RWPE2 (cell line): Measurements from ENCODE around the gene PLD4.
"Not testable (repeated sequence)": the region's sequence is repeated elsewhere in the genome, so short reads cannot be mapped to it uniquely, and the experiment has no call there.

Source experiments
- ATAC-seq: fragments of 200-7000 bp; cut with Tn5 transposase; 3 replicates; pipeline ENCODE4 v1.9.1; 2021; ENCODE audit warnings: low read depth
- DNase-seq: peaks from one replicate; pipeline ENCODE4 v3.0.0-alpha.2; 2020; ENCODE audit warnings: low spot score
- H3K27ac ChIP-seq: fragments of 450-650 bp; 2 replicates; pipeline ENCODE4 v1.5.1; 2017; ENCODE audit warnings: mild to moderate bottlenecking; ENCODE audit not compliant: poor library complexity, severe bottlenecking
- H3K27me3 ChIP-seq: fragments of 250-450 bp; sonication (Bioruptor Pico); 2 replicates; pipeline ENCODE4 v1.5.1; 2021; ENCODE audit warnings: mild to moderate bottlenecking, moderate library complexity; ENCODE audit not compliant: insufficient read depth, poor library complexity, severe bottlenecking
- H3K36me3 ChIP-seq: fragments of 250-450 bp; sonication (Bioruptor Pico); 2 replicates; pipeline ENCODE4 v1.5.1; 2020; ENCODE audit warnings: low read depth, mild to moderate bottlenecking, moderate library complexity
- H3K4me1 ChIP-seq: fragments of 250-450 bp; sonication (Bioruptor Pico); 2 replicates; pipeline ENCODE4 v1.5.1; 2021; ENCODE audit warnings: mild to moderate bottlenecking, moderate library complexity; ENCODE audit not compliant: insufficient read depth, poor library complexity, severe bottlenecking
- H3K4me3 ChIP-seq: fragments of 250-450 bp; sonication (Bioruptor Pico); 2 replicates; pipeline ENCODE4 v1.5.1; 2021; ENCODE audit warnings: mild to moderate bottlenecking, moderate library complexity; ENCODE audit not compliant: severe bottlenecking
- H3K9me3 ChIP-seq: fragments of 250-450 bp; sonication (Bioruptor Pico); 2 replicates; pipeline ENCODE4 v1.5.1; 2021; ENCODE audit warnings: mild to moderate bottlenecking, moderate library complexity; ENCODE audit not compliant: severe bottlenecking
- CTCF ChIP-seq: fragments of 450-650 bp; IDR thresholded peaks from one replicate; pipeline ENCODE4 v1.5.1; 2017; ENCODE audit warnings: mild to moderate bottlenecking, moderate library complexity; ENCODE audit not compliant: poor library complexity, severe bottlenecking

The PLD4 gene

GRCh38 chr14:104900639-104901512 lies 23.8 kb upstream of the PLD4 start:
- no peaks in the 10 kb centered on the region for H3K4me1 ChIP-seq
- no peak overlapping the region for H3K27ac ChIP-seq
- H3K27me3 ChIP-seq = no peaks in the 10 kb centered on the region
- no peak for DNase-seq
- no peaks in the 10 kb centered on the region for H3K36me3 ChIP-seq
- no peak overlapping the region for H3K4me3 ChIP-seq
- no peak for TF ChIP-seq CTCF
- no peak for ATAC-seq
- H3K9me3 ChIP-seq = no peaks in the 10 kb centered on the region

- H3K4me3 ChIP-seq = no peak overlapping the region
- H3K4me1 ChIP-seq = no peaks in the 10 kb centered on the region
- no peak for TF ChIP-seq CTCF
- ATAC-seq = no peak
- H3K27ac ChIP-seq = no peak overlapping the region
- no peaks in the 10 kb centered on the region for H3K36me3 ChIP-seq
- H3K9me3 ChIP-seq = no peaks in the 10 kb centered on the region
- peaks cover 7% of the 10 kb centered on the region for H3K27me3 ChIP-seq
- no peak for DNase-seq
These were observed 20.7 kb upstream of the PLD4 start for GRCh38 chr14:104903990-104904389.

GRCh38 chr14:104904650-104905578 lies 19.8 kb upstream of the PLD4 start:
- H3K4me1 ChIP-seq, H3K9me3 ChIP-seq, ATAC-seq, H3K27ac ChIP-seq, DNase-seq, H3K4me3 ChIP-seq, H3K36me3 ChIP-seq, H3K27me3 ChIP-seq: not testable (repeated sequence)

- not testable (repeated sequence) for H3K9me3 ChIP-seq, H3K27me3 ChIP-seq, H3K27ac ChIP-seq, DNase-seq, H3K4me3 ChIP-seq, ATAC-seq, H3K4me1 ChIP-seq, H3K36me3 ChIP-seq
These were observed 19.1 kb upstream of the PLD4 start for GRCh38 chr14:104905579-104905933.

- no peak overlapping the region for H3K27ac ChIP-seq
- H3K4me3 ChIP-seq = no peak overlapping the region
- no peaks in the 10 kb centered on the region for H3K36me3 ChIP-seq
- ATAC-seq (no peak), DNase-seq (no peak)
- H3K4me1 ChIP-seq = no peaks in the 10 kb centered on the region
- no peak for TF ChIP-seq CTCF
- H3K27me3 ChIP-seq = peaks cover 7% of the 10 kb centered on the region
- peaks cover 11% of the 10 kb centered on the region for H3K9me3 ChIP-seq
These were observed 16.4 kb upstream of the PLD4 start for GRCh38 chr14:104908303-104908702.
